ENCODE measurements around the gene SHC2. TPM values are rescaled to one million over a fixed set of nuclear protein-coding genes. Genes with fewer than 3 reads are reported as not detected.

Gene SHC2
- polyA plus RNA-seq, 1 donor (not counting 4 experiments of a cell fraction or from before 2014, with no cell fraction given) = 2.5 TPM

GRCh38 chr19:470701-471100 lies 9.9 kb upstream of the SHC2 start:
- DNase-seq (ENCODE audit: low read depth, low spot score) (no peak), FAIRE-seq (no peak)
- Histone ChIP-seq H3K9me1 (ENCODE audit: control insufficient read depth, extremely low read depth, insufficient read depth, low read length) (no peaks in the 10 kb centered on the region), H3K9me3 (ENCODE audit: control insufficient read depth, low read depth, low read length) (no peaks in the 10 kb centered on the region), H3K27ac (ENCODE audit: control insufficient read depth, insufficient read depth, low read length) (no peak overlapping the region), H3K4me2 (ENCODE audit: control insufficient read depth, extremely low read depth, insufficient read depth, low read depth, low read length) (no peak overlapping the region), H2AFZ (ENCODE audit: control insufficient read depth, low read length) (no peak overlapping the region), H3K27me3 (ENCODE audit: control insufficient read depth, extremely low read depth, insufficient read depth, low read length) (no peaks in the 10 kb centered on the region), H3K4me1 (ENCODE audit: control insufficient read depth, extremely low read depth, insufficient read depth, low read length) (no peaks in the 10 kb centered on the region), H3K4me3 (ENCODE audit: control insufficient read depth in 2 of 3, extremely low read depth in 1 of 3, insufficient read depth in 2 of 3, low read depth in 1 of 3, low read length in 3 of 3) (no peak overlapping the region), H3K36me3 (ENCODE audit: control insufficient read depth in 2 of 2, extremely low read depth in 1 of 2, insufficient read depth in 2 of 2, low read length in 2 of 2) (no peaks in the 10 kb centered on the region), H3K79me2 (ENCODE audit: control insufficient read depth, insufficient read depth, low read length) (no peaks in the 10 kb centered on the region), H4K20me1 (ENCODE audit: control insufficient read depth, extremely low read depth, insufficient read depth, low read length) (no peaks in the 10 kb centered on the region), H3K9ac (ENCODE audit: control insufficient read depth, extremely low read depth, insufficient read depth, low read length) (no peak overlapping the region)
- dilution Hi-C loops (cut with MboI; ENCODE audit: extremely low pct_ligation_motif_present, low sequenced_read_pairs) = no loop called here
- TF ChIP-seq EZH2 (IDR thresholded peaks at IDR 0.05; ENCODE audit: low read length) (no peak), CTCF (optimal IDR thresholded peaks at IDR 0.05 in 1 of 3, IDR thresholded peaks at IDR 0.05 in 1 of 3, conservative IDR thresholded peaks at IDR 0.05 in 1 of 3; ENCODE audit: extremely low read depth in 1 of 3, insufficient read depth in 2 of 3, low read length in 3 of 3) (no peak)

GRCh38 chr19:469833-470232 lies 9.0 kb upstream of the SHC2 start:
- FAIRE-seq (no peak), DNase-seq (ENCODE audit: low read depth, low spot score) (no peak)
- no peak overlapping the region for H2AFZ ChIP-seq (ENCODE audit: control insufficient read depth, low read length)
- H3K4me2 ChIP-seq (ENCODE audit: control insufficient read depth, extremely low read depth, insufficient read depth, low read depth, low read length) = no peak overlapping the region
- no peaks in the 10 kb centered on the region for H3K9me1 ChIP-seq (ENCODE audit: control insufficient read depth, extremely low read depth, insufficient read depth, low read length)
- H3K9me3 ChIP-seq (ENCODE audit: control insufficient read depth, low read depth, low read length) = no peaks in the 10 kb centered on the region
- H3K36me3 ChIP-seq (ENCODE audit: control insufficient read depth in 2 of 2, extremely low read depth in 1 of 2, insufficient read depth in 2 of 2, low read length in 2 of 2) = no peaks in the 10 kb centered on the region
- H3K4me3 ChIP-seq (ENCODE audit: control insufficient read depth in 2 of 3, extremely low read depth in 1 of 3, insufficient read depth in 2 of 3, low read depth in 1 of 3, low read length in 3 of 3) = no peak overlapping the region
- H3K27ac ChIP-seq (ENCODE audit: control insufficient read depth, insufficient read depth, low read length) = no peak overlapping the region
- TF ChIP-seq CTCF (optimal IDR thresholded peaks at IDR 0.05 in 1 of 3, IDR thresholded peaks at IDR 0.05 in 1 of 3, conservative IDR thresholded peaks at IDR 0.05 in 1 of 3; ENCODE audit: extremely low read depth in 1 of 3, insufficient read depth in 2 of 3, low read length in 3 of 3) (no peak), EZH2 (IDR thresholded peaks at IDR 0.05; ENCODE audit: low read length) (no peak)
- no peaks in the 10 kb centered on the region for H3K4me1 ChIP-seq (ENCODE audit: control insufficient read depth, extremely low read depth, insufficient read depth, low read length)
- no peaks in the 10 kb centered on the region for H4K20me1 ChIP-seq (ENCODE audit: control insufficient read depth, extremely low read depth, insufficient read depth, low read length)
- no peak overlapping the region for H3K9ac ChIP-seq (ENCODE audit: control insufficient read depth, extremely low read depth, insufficient read depth, low read length)
- dilution Hi-C loops (cut with MboI; ENCODE audit: extremely low pct_ligation_motif_present, low sequenced_read_pairs) = no loop called here
- no peaks in the 10 kb centered on the region for H3K27me3 ChIP-seq (ENCODE audit: control insufficient read depth, extremely low read depth, insufficient read depth, low read length)
- H3K79me2 ChIP-seq (ENCODE audit: control insufficient read depth, insufficient read depth, low read length) = no peaks in the 10 kb centered on the region
